ENCODE measurements around the gene FRRS1L. TPM values are rescaled to one million over a fixed set of nuclear protein-coding genes. Genes with fewer than 3 reads are reported as not detected.
"Not testable (repeated sequence)": the region's sequence is repeated elsewhere in the genome, so short reads cannot be mapped to it uniquely, and the experiment has no call there.

The FRRS1L gene
- polyA plus RNA-seq, 1 experiment = 0.14 TPM

DNA sequence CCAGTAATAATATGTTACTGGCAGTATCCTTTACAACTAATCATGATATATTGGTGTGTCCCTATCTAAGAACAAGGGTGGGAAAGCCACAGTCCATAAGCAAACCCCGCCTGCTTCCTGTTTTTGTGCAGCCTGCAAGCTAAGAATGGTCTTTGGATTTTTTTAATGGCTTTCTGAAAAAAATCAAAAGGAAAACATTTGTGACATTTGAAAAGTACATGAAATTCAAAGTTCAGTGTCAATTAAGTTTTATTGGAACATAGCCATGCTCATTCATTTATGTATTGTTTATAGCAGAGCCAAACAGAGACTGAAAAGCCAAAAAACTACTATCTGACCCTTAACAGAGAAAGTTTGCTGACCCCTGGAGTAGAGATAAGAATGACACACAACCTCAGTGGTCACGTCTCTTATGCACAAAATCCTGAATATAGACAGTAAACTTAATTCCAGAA is 34.5 kb downstream of the FRRS1L start:
- ChIA-PET POLR2A (no interaction called here), CTCF (interaction anchor here (0.6 kb wide), 1 partner anchor 189 kb away, joined by 3 read pairs; no protein-coding TSS in a partner anchor)

DNA sequence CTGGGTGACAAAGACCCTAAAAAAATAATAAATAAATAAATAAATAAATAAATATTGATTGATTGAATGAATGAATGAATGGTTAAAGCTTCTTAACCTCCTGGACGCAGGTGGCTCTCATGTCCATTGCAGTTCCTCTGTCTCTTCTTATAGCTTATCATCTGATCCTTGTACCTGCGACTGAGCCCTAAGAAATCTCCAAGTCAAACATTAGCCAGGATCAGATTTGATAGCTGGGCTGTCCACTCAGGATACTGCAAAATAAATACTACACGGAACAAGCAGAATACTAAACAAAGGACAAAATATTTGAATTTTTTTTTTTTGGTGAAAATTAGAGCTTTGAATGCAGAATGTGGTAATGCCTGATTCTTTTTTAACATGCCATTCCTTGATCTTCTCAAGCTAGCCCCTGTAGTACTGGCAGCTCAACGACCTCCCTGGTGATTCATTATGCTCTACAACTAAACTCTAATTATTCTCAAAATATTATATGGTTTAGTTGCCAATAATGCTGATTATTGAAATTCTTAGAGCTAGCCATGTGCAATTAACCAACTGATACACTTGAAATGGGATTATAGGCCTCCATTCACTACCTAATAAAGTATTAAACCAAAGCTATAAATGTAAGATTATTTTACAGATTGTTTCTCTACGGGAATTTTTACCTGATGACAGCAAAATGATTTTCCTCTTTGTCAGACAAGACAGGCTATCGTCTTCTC is 37.4 kb downstream of the FRRS1L start:
- no peak overlapping the region for H3K4me3 ChIP-seq (ENCODE audit: low read depth, low read length)
- H3K27me3 ChIP-seq (ENCODE audit: control insufficient read depth, insufficient read depth, low read length) = peaks cover 3% of the 10 kb centered on the region
- ChIA-PET POLR2A (interaction anchor here (0.7 kb wide), 1 partner anchor 10 kb away, joined by 6 read pairs; no protein-coding TSS in a partner anchor), CTCF (interaction anchor here (0.6 to 0.7 kb wide), 3 partner anchors 54 to 230 kb away, joined by 3 to 5 read pairs (median 4); no protein-coding TSS in a partner anchor)
- H3K9me3 ChIP-seq (ENCODE audit: control insufficient read depth, insufficient read depth, low read length) = no peaks in the 10 kb centered on the region
- TF ChIP-seq, protein P1, sequence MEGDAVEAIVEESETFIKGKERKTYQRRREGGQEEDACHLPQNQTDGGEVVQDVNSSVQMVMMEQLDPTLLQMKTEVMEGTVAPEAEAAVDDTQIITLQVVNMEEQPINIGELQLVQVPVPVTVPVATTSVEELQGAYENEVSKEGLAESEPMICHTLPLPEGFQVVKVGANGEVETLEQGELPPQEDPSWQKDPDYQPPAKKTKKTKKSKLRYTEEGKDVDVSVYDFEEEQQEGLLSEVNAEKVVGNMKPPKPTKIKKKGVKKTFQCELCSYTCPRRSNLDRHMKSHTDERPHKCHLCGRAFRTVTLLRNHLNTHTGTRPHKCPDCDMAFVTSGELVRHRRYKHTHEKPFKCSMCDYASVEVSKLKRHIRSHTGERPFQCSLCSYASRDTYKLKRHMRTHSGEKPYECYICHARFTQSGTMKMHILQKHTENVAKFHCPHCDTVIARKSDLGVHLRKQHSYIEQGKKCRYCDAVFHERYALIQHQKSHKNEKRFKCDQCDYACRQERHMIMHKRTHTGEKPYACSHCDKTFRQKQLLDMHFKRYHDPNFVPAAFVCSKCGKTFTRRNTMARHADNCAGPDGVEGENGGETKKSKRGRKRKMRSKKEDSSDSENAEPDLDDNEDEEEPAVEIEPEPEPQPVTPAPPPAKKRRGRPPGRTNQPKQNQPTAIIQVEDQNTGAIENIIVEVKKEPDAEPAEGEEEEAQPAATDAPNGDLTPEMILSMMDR (IDR thresholded peaks at IDR 0.05; ENCODE audit: low read depth, low read length) = no peak
- DNase-seq (ENCODE audit: low read depth, low spot score) = no peak
- no peak overlapping the region for H3K27ac ChIP-seq (ENCODE audit: low read depth, low read length)

More for the DNA sequence above, 34.5 kb downstream of the FRRS1L start:
- no peak for DNase-seq (ENCODE audit: low read depth, low spot score)
- Histone ChIP-seq H3K27me3 (ENCODE audit: control insufficient read depth, insufficient read depth, low read length) (peaks cover 3% of the 10 kb centered on the region), H3K9me3 (ENCODE audit: control insufficient read depth, insufficient read depth, low read length) (no peaks in the 10 kb centered on the region), H3K4me3 (ENCODE audit: low read depth, low read length) (no peak overlapping the region), H3K27ac (ENCODE audit: low read depth, low read length) (no peak overlapping the region)
- TF ChIP-seq, protein P1 (IDR thresholded peaks at IDR 0.05; ENCODE audit: low read depth, low read length) = no peak

DNA sequence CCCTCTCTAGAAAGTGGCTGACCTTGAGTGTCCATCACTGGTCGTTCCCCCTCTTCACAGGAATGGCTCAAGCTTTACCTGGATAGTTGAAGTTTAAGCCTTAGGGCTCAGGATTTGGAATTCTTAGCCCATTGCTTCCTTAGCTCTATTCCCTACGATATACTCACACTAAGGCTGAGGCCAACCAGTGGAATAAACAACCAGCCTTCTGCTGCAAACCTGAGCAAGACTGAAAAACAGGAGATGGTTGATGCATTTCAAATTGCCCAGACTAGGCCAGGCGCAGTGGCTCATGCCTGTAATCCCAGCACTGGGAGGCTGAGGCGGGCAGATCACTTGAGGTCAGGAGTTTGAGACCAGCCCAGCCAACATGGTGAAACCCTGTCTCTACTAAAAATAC is 40.4 kb downstream of the FRRS1L start:
- POLR2A ChIA-PET; H3K9me3 ChIP-seq (ENCODE audit: control insufficient read depth, insufficient read depth, low read length); CTCF ChIA-PET; H3K4me3 ChIP-seq (ENCODE audit: low read depth, low read length); H3K27me3 ChIP-seq (ENCODE audit: control insufficient read depth, insufficient read depth, low read length); H3K27ac ChIP-seq (ENCODE audit: low read depth, low read length); DNase-seq (ENCODE audit: low read depth, low spot score): not testable (repeated sequence)

DNA sequence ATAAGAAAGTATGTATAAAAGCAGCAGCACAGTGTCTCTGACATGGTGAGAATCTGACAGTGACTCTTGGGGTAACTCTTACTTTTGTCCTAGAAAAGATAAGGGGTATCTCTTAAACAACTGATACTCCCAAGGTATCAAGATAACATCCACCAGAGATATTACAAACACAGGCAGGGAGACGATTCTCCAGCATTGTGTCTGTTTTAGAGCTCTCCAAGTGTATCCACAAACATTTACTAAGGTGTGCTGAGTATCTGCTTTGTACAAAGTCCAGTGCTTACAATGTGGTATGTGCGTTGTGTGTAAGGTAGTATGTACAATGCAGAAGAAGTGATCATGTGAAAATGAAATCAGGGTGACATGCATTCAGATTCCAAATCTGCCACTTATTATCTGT is 42.9 kb downstream of the FRRS1L start:
- H3K4me3 ChIP-seq (ENCODE audit: low read depth, low read length) = no peak overlapping the region
- H3K27ac ChIP-seq (ENCODE audit: low read depth, low read length) = no peak overlapping the region
- H3K9me3 ChIP-seq (ENCODE audit: control insufficient read depth, insufficient read depth, low read length) = no peaks in the 10 kb centered on the region; the same call in 1 of the 2 replicates
- POLR2A ChIA-PET = no interaction called here
- H3K27me3 ChIP-seq (ENCODE audit: control insufficient read depth, insufficient read depth, low read length) = no peaks in the 10 kb centered on the region
- CTCF ChIA-PET = no interaction called here
- DNase-seq (ENCODE audit: low read depth, low spot score) = no peak
- TF ChIP-seq, protein P1 (IDR thresholded peaks at IDR 0.05; ENCODE audit: low read depth, low read length) = no peak

DNA sequence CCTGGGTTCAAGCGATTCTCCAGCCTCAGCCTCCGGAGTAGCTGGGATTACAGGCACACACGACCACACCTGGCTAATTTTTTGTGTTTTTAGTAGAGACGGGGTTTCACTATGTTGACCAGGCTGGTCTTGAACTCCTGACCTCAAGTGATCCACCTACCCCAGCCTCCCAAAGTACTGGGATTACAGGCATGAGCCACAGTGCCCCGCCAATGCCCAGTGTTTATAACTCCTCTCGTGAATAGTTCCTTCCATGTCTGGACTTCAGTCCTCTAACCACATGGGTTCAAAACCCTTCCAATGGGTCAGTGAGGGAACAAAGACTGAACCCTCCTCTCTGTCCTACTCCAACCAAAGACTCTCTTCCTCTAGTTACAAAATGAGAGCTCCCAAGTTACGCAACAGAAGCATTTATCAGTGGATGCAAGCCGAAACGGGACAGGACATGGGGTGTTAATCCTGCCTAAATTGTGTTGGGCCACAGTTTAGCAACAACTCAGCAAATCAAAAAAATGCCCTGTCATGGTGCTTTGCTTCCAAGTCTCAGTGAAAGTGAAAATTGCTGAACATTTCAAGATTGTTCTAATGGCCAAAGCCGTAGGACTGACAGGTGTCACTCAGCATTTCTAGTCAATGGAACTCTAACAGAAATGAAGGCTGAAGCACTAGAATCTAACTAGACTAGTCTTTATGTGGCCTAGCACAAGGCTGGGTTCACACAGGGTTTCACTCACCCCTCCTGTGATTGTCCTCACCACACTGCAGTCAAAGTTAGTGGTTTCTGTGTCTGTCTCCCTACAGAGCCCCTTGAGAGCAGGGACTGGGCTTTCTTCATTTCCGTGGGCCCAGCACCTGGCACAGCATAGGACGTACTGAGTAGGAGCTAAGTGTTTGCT is 44.1 kb downstream of the FRRS1L start:
- Histone ChIP-seq H3K27me3 (ENCODE audit: control insufficient read depth, insufficient read depth, low read length) (no peaks in the 10 kb centered on the region), H3K9me3 (ENCODE audit: control insufficient read depth, insufficient read depth, low read length) (no peaks in the 10 kb centered on the region; the same call in 1 of the 2 replicates), H3K27ac (ENCODE audit: low read depth, low read length) (no peak overlapping the region), H3K4me3 (ENCODE audit: low read depth, low read length) (no peak overlapping the region)
- TF ChIP-seq, protein P1 (IDR thresholded peaks at IDR 0.05; ENCODE audit: low read depth, low read length) = no peak
- CTCF ChIA-PET = no interaction called here
- no peak for DNase-seq (ENCODE audit: low read depth, low spot score)
- POLR2A ChIA-PET = no interaction called here
